Measurements from ENCODE around the gene GADD45B. TPM values are rescaled to one million over a fixed set of nuclear protein-coding genes. Genes with fewer than 3 reads are reported as not detected.

GADD45B gene
- total RNA-seq, 1 experiment from 2014 or later: 37.9 TPM

GRCh38 chr19:2478278-2478755 is 2.4 kb downstream of the GADD45B start:
- Histone ChIP-seq H3K4me2 (ENCODE audit: low read length) (no peak overlapping the region), H3K79me2 (ENCODE audit: insufficient read depth, low read length) (peaks cover 24% of the 10 kb centered on the region), H3K4me3 (replicated peaks in 1 of 2; ENCODE audit: low read depth in 1 of 2, low read length in 2 of 2) (no peak overlapping the region), H3K9ac (ENCODE audit: low read length) (no peak overlapping the region), H2AFZ (ENCODE audit: low read depth, low read length, poor library complexity, severe bottlenecking) (no peak overlapping the region), H3K27ac (ENCODE audit: low read depth, low read length) (no peak overlapping the region), H3K9me3 (ENCODE audit: control insufficient read depth in 1 of 2, insufficient read depth in 1 of 2, low read depth in 1 of 2, low read length in 2 of 2) (no peaks in the 10 kb centered on the region), H3K4me1 (ENCODE audit: control insufficient read depth in 1 of 2, insufficient read depth in 2 of 2, low read length in 2 of 2) (peaks cover 18 to 42% of the 10 kb centered on the region in 2 experiments), H3K36me3 (ENCODE audit: control insufficient read depth in 1 of 2, insufficient read depth in 2 of 2, low read length in 2 of 2) (peaks cover 2 to 20% of the 10 kb centered on the region in 2 experiments; a peak in 1 of 4 replicates), H4K20me1 (ENCODE audit: insufficient read depth) (peaks cover 14% of the 10 kb centered on the region; the same call in 1 of the 2 replicates), H3K27me3 (ENCODE audit: insufficient read depth, low read length) (no peaks in the 10 kb centered on the region), H3K9me2 (ENCODE audit: insufficient read depth) (no peaks in the 10 kb centered on the region)
- CTCF ChIA-PET: interaction anchor here (1.4 to 3.0 kb wide), 2 partner anchors 101 to 133 kb away, joined by 4 to 24 read pairs; no protein-coding TSS in a partner anchor
- ATAC-seq (no peak), DNase-seq (ENCODE audit: low read depth, low spot score) (no peak)
- intact Hi-C loops (cut with micrococcal nuclease): no loop called here
- RAD21 ChIA-PET (ENCODE audit: low non-redundant PET in 1 of 2, low total read pairs in 2 of 2, uncharacterized antibody in 2 of 2, unreplicated experiment in 2 of 2): no interaction called here
- TF ChIP-seq ZBTB33 (IDR thresholded peaks at IDR 0.05; ENCODE audit: extremely low read depth, insufficient replicate concordance, low read length): no peak
- peak; percentile 49; the same call in 1 of the 2 replicates for TF ChIP-seq POLR2AphosphoS5 (IDR thresholded peaks at IDR 0.05; ENCODE audit: low read depth, low read length)
- BruUV-seq (replicated peaks): no TSS peak
- POLR2A ChIA-PET: interaction anchor here (0.7 to 4.0 kb wide), 11 partner anchors 16 to 131 kb away, joined by 3 to 91 read pairs (median 4); no protein-coding TSS in a partner anchor

GRCh38 chr19:2478756-2479555 is 3.0 kb downstream of the GADD45B start:
- no peak overlapping the region for H3K4me2 ChIP-seq (ENCODE audit: low read length)
- H3K36me3 ChIP-seq (ENCODE audit: control insufficient read depth in 1 of 2, insufficient read depth in 2 of 2, low read length in 2 of 2): peaks cover 2 to 20% of the 10 kb centered on the region in 2 experiments; a peak in 1 of 4 replicates
- POLR2A ChIA-PET: interaction anchor here (1.0 to 4.0 kb wide), 4 partner anchors 24 to 101 kb away, joined by 3 to 91 read pairs (median 39); no protein-coding TSS in a partner anchor
- H3K9ac ChIP-seq (ENCODE audit: low read length): no peak overlapping the region
- DNase-seq (ENCODE audit: low read depth, low spot score) (no peak), ATAC-seq (no peak)
- RAD21 ChIA-PET (ENCODE audit: low non-redundant PET in 1 of 2, low total read pairs in 2 of 2, uncharacterized antibody in 2 of 2, unreplicated experiment in 2 of 2): no interaction called here
- CTCF ChIA-PET: interaction anchor here (1.4 kb wide), 1 partner anchor 132 kb away, joined by 4 read pairs; no protein-coding TSS in a partner anchor
- no peak overlapping the region for H3K4me3 ChIP-seq (replicated peaks in 1 of 2; ENCODE audit: low read depth in 1 of 2, low read length in 2 of 2)
- H4K20me1 ChIP-seq (ENCODE audit: insufficient read depth): peaks cover 14% of the 10 kb centered on the region; the same call in 1 of the 2 replicates
- BruUV-seq (replicated peaks): no TSS peak
- H3K9me2 ChIP-seq (ENCODE audit: insufficient read depth): no peaks in the 10 kb centered on the region
- H3K27me3 ChIP-seq (ENCODE audit: insufficient read depth, low read length): no peaks in the 10 kb centered on the region
- TF ChIP-seq REST (IDR thresholded peaks at IDR 0.05; ENCODE audit: low read depth) (no peak), POLR2A (IDR thresholded peaks at IDR 0.05; ENCODE audit: borderline replicate concordance, extremely low read depth, insufficient read depth, insufficient read length) (no peak), POLR2AphosphoS5 (IDR thresholded peaks at IDR 0.05; ENCODE audit: low read depth, low read length) (peak; percentile 1; the same call in 1 of the 2 replicates)
- H3K4me1 ChIP-seq (ENCODE audit: control insufficient read depth in 1 of 2, insufficient read depth in 2 of 2, low read length in 2 of 2): peaks cover 18 to 41% of the 10 kb centered on the region in 2 experiments
- H3K9me3 ChIP-seq (ENCODE audit: control insufficient read depth in 1 of 2, insufficient read depth in 1 of 2, low read depth in 1 of 2, low read length in 2 of 2): no peaks in the 10 kb centered on the region
- intact Hi-C loops (cut with micrococcal nuclease): no loop called here
- peaks cover 24% of the 10 kb centered on the region for H3K79me2 ChIP-seq (ENCODE audit: insufficient read depth, low read length)
- H2AFZ ChIP-seq (ENCODE audit: low read depth, low read length, poor library complexity, severe bottlenecking): no peak overlapping the region
- no peak overlapping the region for H3K27ac ChIP-seq (ENCODE audit: low read depth, low read length)

Measured in HCT116 (cell line).